Ishikawa (cell line): Measurements from ENCODE around the gene COL11A1.

ENCODE experiments used
- CEBPB ChIP-seq: IDR thresholded peaks from 2 replicates; pipeline ENCODE4 v1.6.1; 2012
- CREB1 ChIP-seq: IDR thresholded peaks from 2 replicates; pipeline ENCODE4 v1.6.1; 2012; ENCODE audit warnings: low read depth
- EGR1 ChIP-seq: IDR thresholded peaks from 2 replicates; pipeline ENCODE4 v1.6.1; 2012
- EP300 ChIP-seq: IDR thresholded peaks from 2 replicates; pipeline ENCODE4 v1.6.1; 2012; ENCODE audit warnings: borderline replicate concordance
- NFIC ChIP-seq: IDR thresholded peaks from 2 replicates; pipeline ENCODE4 v1.6.1; 2012
- RAD21 ChIP-seq: IDR thresholded peaks from 2 replicates; pipeline ENCODE4 v1.6.1; 2012; ENCODE audit warnings: low read depth
- TAF1 ChIP-seq: IDR thresholded peaks from 2 replicates; pipeline ENCODE4 v1.6.1; 2012; ENCODE audit warnings: low read depth, mild to moderate bottlenecking
- TEAD4 ChIP-seq: IDR thresholded peaks from 2 replicates; pipeline ENCODE4 v1.6.1; 2012
- TF ChIP-seq, protein P1 (sequence below): IDR thresholded peaks from 2 replicates; pipeline ENCODE4 v1.6.1; 2012; ENCODE audit warnings: low read depth, mild to moderate bottlenecking
- TF ChIP-seq, protein P2 (sequence below): IDR thresholded peaks from 2 replicates; pipeline ENCODE4 v1.6.1; 2012

DNA sequence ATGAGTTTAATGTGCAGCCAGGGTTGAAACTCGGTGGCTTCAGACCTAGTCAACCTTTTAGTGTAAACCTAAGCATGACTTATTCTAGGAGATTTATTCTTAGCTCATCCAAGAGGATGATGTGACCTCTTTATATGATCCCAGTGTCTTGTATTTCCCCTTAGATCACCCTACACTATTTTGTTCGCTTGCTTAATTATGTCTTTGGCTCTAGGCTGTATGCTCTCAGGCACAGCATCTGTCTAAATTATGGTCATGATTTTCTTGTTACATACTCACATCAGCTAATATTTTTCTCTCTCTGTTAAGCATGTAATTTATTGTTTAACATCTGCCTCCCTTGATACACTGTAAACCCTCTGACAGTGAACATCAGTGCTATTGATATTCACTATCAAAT is 19.1 kb downstream of the COL11A1 start:
- TF ChIP-seq EGR1 (no peak), CREB1 (no peak), CEBPB (no peak), NFIC (no peak), TAF1 (no peak), EP300 (no peak), RAD21 (no peak), TEAD4 (no peak)
- TF ChIP-seq, protein P1, sequence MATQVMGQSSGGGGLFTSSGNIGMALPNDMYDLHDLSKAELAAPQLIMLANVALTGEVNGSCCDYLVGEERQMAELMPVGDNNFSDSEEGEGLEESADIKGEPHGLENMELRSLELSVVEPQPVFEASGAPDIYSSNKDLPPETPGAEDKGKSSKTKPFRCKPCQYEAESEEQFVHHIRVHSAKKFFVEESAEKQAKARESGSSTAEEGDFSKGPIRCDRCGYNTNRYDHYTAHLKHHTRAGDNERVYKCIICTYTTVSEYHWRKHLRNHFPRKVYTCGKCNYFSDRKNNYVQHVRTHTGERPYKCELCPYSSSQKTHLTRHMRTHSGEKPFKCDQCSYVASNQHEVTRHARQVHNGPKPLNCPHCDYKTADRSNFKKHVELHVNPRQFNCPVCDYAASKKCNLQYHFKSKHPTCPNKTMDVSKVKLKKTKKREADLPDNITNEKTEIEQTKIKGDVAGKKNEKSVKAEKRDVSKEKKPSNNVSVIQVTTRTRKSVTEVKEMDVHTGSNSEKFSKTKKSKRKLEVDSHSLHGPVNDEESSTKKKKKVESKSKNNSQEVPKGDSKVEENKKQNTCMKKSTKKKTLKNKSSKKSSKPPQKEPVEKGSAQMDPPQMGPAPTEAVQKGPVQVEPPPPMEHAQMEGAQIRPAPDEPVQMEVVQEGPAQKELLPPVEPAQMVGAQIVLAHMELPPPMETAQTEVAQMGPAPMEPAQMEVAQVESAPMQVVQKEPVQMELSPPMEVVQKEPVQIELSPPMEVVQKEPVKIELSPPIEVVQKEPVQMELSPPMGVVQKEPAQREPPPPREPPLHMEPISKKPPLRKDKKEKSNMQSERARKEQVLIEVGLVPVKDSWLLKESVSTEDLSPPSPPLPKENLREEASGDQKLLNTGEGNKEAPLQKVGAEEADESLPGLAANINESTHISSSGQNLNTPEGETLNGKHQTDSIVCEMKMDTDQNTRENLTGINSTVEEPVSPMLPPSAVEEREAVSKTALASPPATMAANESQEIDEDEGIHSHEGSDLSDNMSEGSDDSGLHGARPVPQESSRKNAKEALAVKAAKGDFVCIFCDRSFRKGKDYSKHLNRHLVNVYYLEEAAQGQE: no peak
- TF ChIP-seq, protein P2, sequence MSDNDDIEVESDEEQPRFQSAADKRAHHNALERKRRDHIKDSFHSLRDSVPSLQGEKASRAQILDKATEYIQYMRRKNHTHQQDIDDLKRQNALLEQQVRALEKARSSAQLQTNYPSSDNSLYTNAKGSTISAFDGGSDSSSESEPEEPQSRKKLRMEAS: no peak
